ENCODE data around the gene ALDH1L2. TPM values are rescaled to one million over a fixed set of nuclear protein-coding genes. Genes with fewer than 3 reads are reported as not detected.
"Not testable (repeated sequence)": the region's sequence is repeated elsewhere in the genome, so short reads cannot be mapped to it uniquely, and the experiment has no call there.

The ALDH1L2 gene
- total RNA-seq, 1 experiment from 2014 or later: 0.09 TPM

GRCh38 chr12:104985206-104985605, 99.1 kb downstream of the ALDH1L2 start:
- DNase-seq (ENCODE audit: low spot score): no peak

DNA sequence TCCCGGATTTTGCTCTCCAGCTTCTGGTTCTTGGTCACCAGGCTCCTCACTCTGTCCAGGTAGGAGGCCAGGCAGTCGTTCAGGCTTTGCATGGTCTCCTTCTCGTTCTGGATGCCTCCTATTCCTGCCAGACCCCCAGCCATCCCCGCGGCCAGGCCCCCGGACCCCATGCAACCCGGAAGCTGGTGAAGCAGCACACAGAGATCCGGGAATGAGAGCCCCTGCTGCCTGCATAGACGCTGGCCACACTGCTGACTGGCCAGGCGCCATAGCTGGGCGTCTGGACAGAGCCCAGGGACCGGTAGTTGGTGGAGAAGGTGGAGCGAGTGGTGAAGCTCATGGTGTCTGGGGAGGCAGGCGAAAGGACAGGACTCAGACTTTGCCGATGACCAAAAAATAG, 106.6 kb downstream of the ALDH1L2 start:
- not testable (repeated sequence) for DNase-seq (ENCODE audit: low spot score)

- DNase-seq (ENCODE audit: low spot score): no peak
These were observed 107.6 kb downstream of the ALDH1L2 start for GRCh38 chr12:104976703-104977102.

DNA sequence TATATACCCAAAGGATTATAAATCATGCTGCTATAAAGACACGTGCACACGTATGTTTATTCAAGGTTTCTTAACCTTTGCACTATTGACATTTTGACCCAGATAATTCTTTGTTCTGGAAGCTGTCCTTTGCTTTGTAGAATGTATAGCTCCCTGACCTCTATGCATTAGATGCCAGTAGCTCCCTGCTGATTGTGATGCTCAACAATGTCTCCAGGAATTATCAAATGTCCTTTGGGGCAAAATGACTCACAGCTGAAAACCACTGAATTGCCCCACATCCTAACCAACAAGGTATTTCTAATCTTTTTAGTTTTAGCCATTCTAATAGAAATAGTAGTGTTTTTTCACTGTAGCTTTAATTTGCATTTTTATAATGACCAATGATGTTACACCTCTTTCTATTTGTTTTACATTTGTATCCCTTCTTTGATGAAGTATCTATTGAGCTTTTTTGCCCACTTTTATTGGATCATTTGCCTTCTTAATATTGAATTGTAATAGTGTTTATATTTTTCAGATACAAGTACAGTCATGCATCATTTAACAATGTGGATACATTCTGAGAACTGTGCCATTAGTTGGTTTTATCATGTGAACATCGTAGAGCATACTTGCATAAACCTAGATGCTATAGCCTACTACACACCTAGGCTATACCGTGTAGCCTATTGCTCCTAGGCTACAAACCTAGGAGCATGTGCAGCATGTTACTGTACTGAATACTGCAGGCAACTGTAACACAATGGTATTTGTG, 108.5 kb downstream of the ALDH1L2 start:
- DNase-seq (ENCODE audit: low spot score): peak; percentile 40

DNA sequence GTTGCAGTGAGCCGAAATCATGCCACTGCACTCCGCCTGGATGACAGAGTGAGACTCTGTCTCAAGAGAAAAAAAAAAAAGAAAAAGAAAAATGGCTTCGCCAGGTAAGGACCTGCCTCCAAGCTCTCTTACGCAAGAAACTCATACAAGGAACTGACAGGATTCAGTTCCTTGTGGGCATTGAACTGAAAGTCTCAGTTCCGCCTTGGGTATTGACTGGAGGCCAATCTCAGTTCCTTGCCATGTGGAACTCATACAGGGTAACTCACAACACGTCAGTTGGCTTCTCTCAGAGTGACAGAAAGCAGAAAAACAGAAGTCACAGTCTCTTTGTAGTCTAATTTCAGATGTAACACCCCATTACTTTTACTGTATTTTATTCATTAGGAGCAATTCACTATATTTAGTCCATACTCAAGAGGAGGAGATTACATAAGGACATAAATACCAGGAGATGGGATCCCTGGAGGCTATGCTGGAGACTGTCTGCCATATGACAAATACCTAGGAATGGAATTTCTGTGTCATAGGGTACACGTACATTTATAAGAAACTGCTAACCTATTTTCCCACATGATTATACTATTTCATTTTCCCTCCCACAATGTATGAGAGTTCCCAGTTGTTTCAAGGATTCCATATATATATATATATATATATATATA, 109.5 kb downstream of the ALDH1L2 start:
- DNase-seq (ENCODE audit: low spot score): peak; percentile 20

GRCh38 chr12:104973250-104973649, 111.0 kb downstream of the ALDH1L2 start:
- DNase-seq (ENCODE audit: low spot score): no peak

GRCh38 chr12:104971306-104971705, 113.0 kb downstream of the ALDH1L2 start:
- no peak for DNase-seq (ENCODE audit: low spot score)

Other genes starting within 250 kb of the ALDH1L2 start
- gene SLC41A2, start 126.2 kb downstream of the ALDH1L2 start, total RNA-seq (2014; rRNA removed; shearing (Covaris generic)): 22.3 and 34.7 TPM in 2 replicates
- gene NOPCHAP1, start 98.1 kb downstream of the ALDH1L2 start, total RNA-seq (2014; rRNA removed; shearing (Covaris generic)): 8.5 and 10.5 TPM in 2 replicates
- 43.7 and 52.1 TPM in 2 replicates for gene WASHC4, start 23.3 kb upstream of the ALDH1L2 start, total RNA-seq (2014; rRNA removed; shearing (Covaris generic))
- 41.6 and 46.4 TPM in 2 replicates for gene APPL2, start 151.7 kb upstream of the ALDH1L2 start, total RNA-seq (2014; rRNA removed; shearing (Covaris generic))
- 251 and 335 TPM in 2 replicates for gene C12orf75, start 246.2 kb upstream of the ALDH1L2 start, total RNA-seq (2014; rRNA removed; shearing (Covaris generic))